Astrocyte (in vitro differentiated cells and primary cell): ENCODE data around the gene MARF1. TPM values are rescaled to one million over a fixed set of nuclear protein-coding genes. Genes with fewer than 3 reads are reported as not detected.
"Not testable (repeated sequence)": the region's sequence is repeated elsewhere in the genome, so short reads cannot be mapped to it uniquely, and the experiment has no call there.

Experiments
- DNase-seq: peaks from one replicate; pipeline ENCODE4 v3.0.0-alpha.2; 2010; ENCODE audit warnings: low read depth
- FAIRE-seq: peaks from 2 replicates; lab custom pipeline; 2011; peaks lifted over from hg19 to GRCh38; lab: Jason Lieb, UNC
- H2AFZ ChIP-seq: 2 replicates; pipeline ENCODE4 v1.6.0; 2012; ENCODE audit warnings: low read depth, low read length, inconsistent platforms
- H3K27ac ChIP-seq: 2 replicates; pipeline ENCODE4 v1.5.1; 2011; ENCODE audit warnings: low read depth, low read length, inconsistent platforms
- H3K27me3 ChIP-seq: 2 replicates; pipeline ENCODE4 v1.6.0; 2011; ENCODE audit warnings: low read length, inconsistent platforms; ENCODE audit not compliant: insufficient read depth
- H3K36me3 ChIP-seq: 2 replicates; pipeline ENCODE4 v1.5.1; 2011; ENCODE audit warnings: low read length, inconsistent platforms; ENCODE audit not compliant: insufficient read depth
- H3K4me1 ChIP-seq: 2 replicates; pipeline ENCODE4 v1.5.1; 2011; ENCODE audit warnings: low read length, inconsistent platforms; ENCODE audit not compliant: insufficient read depth
- H3K4me2 ChIP-seq: 2 replicates; pipeline ENCODE4 v1.6.0; 2012; ENCODE audit warnings: low read length, inconsistent platforms
- H3K4me3 ChIP-seq: 2 replicates; pipeline ENCODE4 v1.5.1; 2011; ENCODE audit warnings: low read depth, mild to moderate bottlenecking, low read length, inconsistent platforms; ENCODE audit not compliant: insufficient read depth
- H3K79me2 ChIP-seq: 2 replicates; pipeline ENCODE4 v1.6.0; 2012; ENCODE audit warnings: mild to moderate bottlenecking, low read length, inconsistent platforms; ENCODE audit not compliant: insufficient read depth
- H3K9ac ChIP-seq: 2 replicates; pipeline ENCODE4 v1.6.0; 2012; ENCODE audit warnings: mild to moderate bottlenecking, low read length, inconsistent platforms
- H3K9me3 ChIP-seq: 2 replicates; pipeline ENCODE4 v1.5.1; 2012; ENCODE audit warnings: low read depth, mild to moderate bottlenecking, low read length, inconsistent platforms; ENCODE audit not compliant: insufficient read depth
- H4K20me1 ChIP-seq: 2 replicates; pipeline ENCODE4 v1.6.0; 2012; ENCODE audit warnings: low read length, inconsistent platforms; ENCODE audit not compliant: insufficient read depth
- H3K27ac Mint-ChIP-seq: one replicate; pipeline ENCODE4 v1.8.0; 2021; ENCODE audit warnings: mild to moderate bottlenecking, mixed read lengths; ENCODE audit not compliant: unreplicated experiment
- H3K27me3 Mint-ChIP-seq: one replicate; pipeline ENCODE4 v1.8.0; 2021; ENCODE audit warnings: low read depth, mixed read lengths; ENCODE audit not compliant: unreplicated experiment
- H3K36me3 Mint-ChIP-seq: one replicate; pipeline ENCODE4 v1.8.0; 2021; ENCODE audit warnings: low read depth, mixed read lengths; ENCODE audit not compliant: unreplicated experiment
- H3K4me1 Mint-ChIP-seq: one replicate; pipeline ENCODE4 v1.8.0; 2021; ENCODE audit warnings: low read depth, mixed read lengths; ENCODE audit not compliant: unreplicated experiment
- H3K4me3 Mint-ChIP-seq: one replicate; pipeline ENCODE4 v1.8.0; 2021; ENCODE audit warnings: mild to moderate bottlenecking, moderate library complexity, mixed read lengths; ENCODE audit not compliant: unreplicated experiment
- H3K9me3 Mint-ChIP-seq: one replicate; pipeline ENCODE4 v1.8.0; 2021; ENCODE audit warnings: mild to moderate bottlenecking, mixed read lengths; ENCODE audit not compliant: unreplicated experiment
- EZH2 ChIP-seq: IDR thresholded peaks from 2 replicates; pipeline ENCODE4 v1.6.1; 2012; ENCODE audit warnings: mild to moderate bottlenecking, low read length, inconsistent platforms; ENCODE audit not compliant: insufficient read depth
- total RNA-seq: library from RNA; stranded (reverse); gene quantifications from 2 replicates; pipeline ENCODE4 v1.2.1, GENCODE V29; 2021
- TF ChIP-seq, protein P1 (sequence below): IDR thresholded peaks from 2 replicates; pipeline ENCODE4 v1.5.1; 2011; ENCODE audit warnings: low read depth, mild to moderate bottlenecking, inconsistent platforms, low read length, moderate library complexity; ENCODE audit not compliant: insufficient read depth

The MARF1 gene
- total RNA-seq, 1 donor from 2014 or later: 47.4 TPM

DNA sequence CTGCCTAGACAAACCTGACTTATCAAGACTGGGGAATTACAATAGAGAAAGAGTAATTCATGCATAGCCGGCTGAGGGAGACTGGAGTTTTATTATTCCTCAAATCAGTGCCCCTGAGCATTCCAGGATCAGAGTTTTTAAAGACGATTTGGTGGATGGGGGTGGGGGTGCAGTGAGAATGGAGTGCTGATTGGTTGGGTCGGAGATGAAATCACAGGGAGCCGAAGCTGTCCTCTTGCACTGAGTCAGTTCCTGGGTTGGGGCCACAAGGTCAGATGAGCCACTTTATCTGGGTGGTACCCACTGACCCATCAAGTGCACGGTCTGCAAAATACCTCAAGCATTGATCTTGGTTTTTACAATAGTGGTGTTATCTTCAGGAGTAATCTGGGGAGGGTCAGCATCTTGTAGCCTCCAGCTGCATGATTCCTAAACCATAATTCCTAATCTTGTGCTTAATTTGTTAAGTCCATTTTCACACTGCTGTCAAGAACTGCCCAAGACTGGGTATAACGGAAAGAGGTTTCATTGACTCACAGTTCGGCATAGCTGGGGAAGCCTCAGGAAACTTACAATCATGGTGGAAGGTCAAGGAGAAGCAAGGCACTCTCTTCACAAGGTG is 69.6 kb downstream of the MARF1 start:
- Histone ChIP-seq H4K20me1 (peaks cover 9% of the 10 kb centered on the region), H3K4me1 (no peaks in the 10 kb centered on the region), H3K9ac (no peak overlapping the region), H2AFZ (no peak overlapping the region), H3K79me2 (no peaks in the 10 kb centered on the region), H3K36me3 (no peaks in the 10 kb centered on the region), H3K9me3 (no peaks in the 10 kb centered on the region), H3K27me3 (no peaks in the 10 kb centered on the region), H3K4me2 (no peak overlapping the region), H3K4me3 (no peak overlapping the region), H3K27ac (no peak overlapping the region)
- TF ChIP-seq, protein P1, sequence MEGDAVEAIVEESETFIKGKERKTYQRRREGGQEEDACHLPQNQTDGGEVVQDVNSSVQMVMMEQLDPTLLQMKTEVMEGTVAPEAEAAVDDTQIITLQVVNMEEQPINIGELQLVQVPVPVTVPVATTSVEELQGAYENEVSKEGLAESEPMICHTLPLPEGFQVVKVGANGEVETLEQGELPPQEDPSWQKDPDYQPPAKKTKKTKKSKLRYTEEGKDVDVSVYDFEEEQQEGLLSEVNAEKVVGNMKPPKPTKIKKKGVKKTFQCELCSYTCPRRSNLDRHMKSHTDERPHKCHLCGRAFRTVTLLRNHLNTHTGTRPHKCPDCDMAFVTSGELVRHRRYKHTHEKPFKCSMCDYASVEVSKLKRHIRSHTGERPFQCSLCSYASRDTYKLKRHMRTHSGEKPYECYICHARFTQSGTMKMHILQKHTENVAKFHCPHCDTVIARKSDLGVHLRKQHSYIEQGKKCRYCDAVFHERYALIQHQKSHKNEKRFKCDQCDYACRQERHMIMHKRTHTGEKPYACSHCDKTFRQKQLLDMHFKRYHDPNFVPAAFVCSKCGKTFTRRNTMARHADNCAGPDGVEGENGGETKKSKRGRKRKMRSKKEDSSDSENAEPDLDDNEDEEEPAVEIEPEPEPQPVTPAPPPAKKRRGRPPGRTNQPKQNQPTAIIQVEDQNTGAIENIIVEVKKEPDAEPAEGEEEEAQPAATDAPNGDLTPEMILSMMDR: no peak
- no peak for TF ChIP-seq EZH2
- Mint-ChIP-seq H3K27me3 (no peaks in the 10 kb centered on the region), H3K36me3 (peaks cover 26% of the 10 kb centered on the region), H3K27ac (no peak overlapping the region), H3K9me3 (no peaks in the 10 kb centered on the region), H3K4me1 (no peaks in the 10 kb centered on the region), H3K4me3 (no peak overlapping the region)
- FAIRE-seq (no peak), DNase-seq (no peak)

DNA sequence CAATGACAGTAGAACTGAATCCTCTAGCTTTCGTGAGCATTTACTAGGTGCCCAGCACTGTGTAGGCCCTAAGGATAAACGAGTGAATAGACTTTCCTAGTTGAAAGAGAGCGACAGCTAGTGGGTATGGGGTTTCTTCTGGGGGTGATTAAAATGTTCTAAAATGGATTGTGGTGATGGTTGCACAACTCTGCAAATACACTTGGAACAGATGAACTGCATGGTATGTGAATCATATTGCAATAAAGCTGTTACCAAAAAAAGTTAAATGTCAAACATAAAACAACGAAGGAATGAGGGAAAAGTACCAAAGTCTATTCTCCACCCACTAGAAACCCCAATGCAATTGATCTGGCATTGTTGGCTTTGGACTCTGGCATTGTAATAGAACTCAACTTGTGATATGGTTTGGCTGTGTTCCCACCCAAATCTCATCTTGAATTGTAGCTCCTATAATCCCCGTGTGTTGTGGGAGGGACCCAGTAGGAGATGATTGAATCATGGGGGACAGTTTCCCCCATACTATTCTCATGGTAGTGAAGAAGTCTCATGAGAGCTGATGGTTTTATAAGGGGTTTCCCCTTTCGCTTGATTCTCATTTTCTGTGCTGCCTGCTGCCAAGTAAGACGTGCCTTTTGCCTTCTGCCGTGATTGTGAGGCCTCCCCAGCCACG is 70.5 kb downstream of the MARF1 start:
- H3K27me3 ChIP-seq: no peaks in the 10 kb centered on the region
- TF ChIP-seq, protein P1: no peak
- no peak for TF ChIP-seq EZH2
- Mint-ChIP-seq H3K4me3 (no peak overlapping the region), H3K4me1 (no peaks in the 10 kb centered on the region), H3K27ac (no peak overlapping the region), H3K36me3 (peaks cover 22% of the 10 kb centered on the region), H3K9me3 (no peaks in the 10 kb centered on the region), H3K27me3 (no peaks in the 10 kb centered on the region)
- no peaks in the 10 kb centered on the region for H3K79me2 ChIP-seq
- no peaks in the 10 kb centered on the region for H3K9me3 ChIP-seq
- H2AFZ ChIP-seq: no peak overlapping the region
- H3K9ac ChIP-seq: no peak overlapping the region
- no peak overlapping the region for H3K4me3 ChIP-seq
- H3K27ac ChIP-seq: no peak overlapping the region
- DNase-seq (peak; percentile 75), FAIRE-seq (no peak)
- peaks cover 9% of the 10 kb centered on the region for H4K20me1 ChIP-seq
- no peaks in the 10 kb centered on the region for H3K4me1 ChIP-seq
- H3K4me2 ChIP-seq: no peak overlapping the region
- H3K36me3 ChIP-seq: no peaks in the 10 kb centered on the region

DNA sequence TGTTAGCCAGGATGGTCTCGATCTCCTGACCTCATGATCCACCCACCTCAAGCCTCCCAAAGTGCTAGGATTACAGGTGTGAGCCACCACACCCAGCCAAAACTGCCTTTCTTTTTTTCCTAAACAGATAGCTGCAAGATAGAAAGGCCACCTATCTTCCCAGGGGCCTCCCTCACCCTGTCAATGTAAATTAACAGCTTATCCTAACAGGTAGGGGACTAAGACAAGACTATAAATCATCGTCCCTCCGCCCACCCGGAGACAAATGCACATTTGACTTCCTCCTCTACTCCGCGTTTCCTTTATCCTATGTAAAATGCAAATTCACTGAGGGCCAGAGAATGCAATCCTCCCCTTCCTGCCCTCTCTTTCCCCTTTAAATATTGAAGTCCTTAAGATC is 71.4 kb downstream of the MARF1 start:
- H3K27ac Mint-ChIP-seq: no peak overlapping the region
- H3K4me1 ChIP-seq: no peaks in the 10 kb centered on the region

GRCh38 chr16:15570666-15571065 is 72.3 kb downstream of the MARF1 start:
- H3K36me3 ChIP-seq, H3K27ac Mint-ChIP-seq, H3K4me2 ChIP-seq, H3K4me1 Mint-ChIP-seq, H3K9me3 ChIP-seq, H3K4me1 ChIP-seq, DNase-seq, H3K27me3 ChIP-seq, H3K9me3 Mint-ChIP-seq, H3K9ac ChIP-seq, H3K4me3 Mint-ChIP-seq, H3K27me3 Mint-ChIP-seq, H4K20me1 ChIP-seq, H2AFZ ChIP-seq, FAIRE-seq, H3K27ac ChIP-seq, H3K4me3 ChIP-seq, H3K79me2 ChIP-seq: not testable (repeated sequence)
- H3K36me3 Mint-ChIP-seq: peaks cover 16% of the 10 kb centered on the region

More for the DNA sequence above, 71.4 kb downstream of the MARF1 start:
- Mint-ChIP-seq H3K9me3 (no peaks in the 10 kb centered on the region), H3K4me3 (no peak overlapping the region), H3K4me1 (no peaks in the 10 kb centered on the region), H3K36me3 (peaks cover 21% of the 10 kb centered on the region), H3K27me3 (no peaks in the 10 kb centered on the region)
- Histone ChIP-seq H3K9me3 (no peaks in the 10 kb centered on the region), H4K20me1 (peaks cover 9% of the 10 kb centered on the region), H3K27ac (no peak overlapping the region), H3K9ac (no peak overlapping the region), H2AFZ (no peak overlapping the region), H3K36me3 (no peaks in the 10 kb centered on the region), H3K79me2 (no peaks in the 10 kb centered on the region), H3K4me3 (no peak overlapping the region), H3K27me3 (no peaks in the 10 kb centered on the region), H3K4me2 (no peak overlapping the region)
- FAIRE-seq (no peak), DNase-seq (no peak)
- TF ChIP-seq, protein P1: no peak
- TF ChIP-seq EZH2: no peak
